ENCODE results near the gene ZNF584.

GRCh38 chr19:58399903-58400302 lies 8.5 kb upstream of the ZNF584 start:
- TF ChIP-seq GABPA (IDR thresholded peaks at IDR 0.05; ENCODE audit: low read depth) (no peak), POLR2AphosphoS5 (IDR thresholded peaks at IDR 0.05; ENCODE audit: low read depth) (no peak)
- TF ChIP-seq, protein P1, sequence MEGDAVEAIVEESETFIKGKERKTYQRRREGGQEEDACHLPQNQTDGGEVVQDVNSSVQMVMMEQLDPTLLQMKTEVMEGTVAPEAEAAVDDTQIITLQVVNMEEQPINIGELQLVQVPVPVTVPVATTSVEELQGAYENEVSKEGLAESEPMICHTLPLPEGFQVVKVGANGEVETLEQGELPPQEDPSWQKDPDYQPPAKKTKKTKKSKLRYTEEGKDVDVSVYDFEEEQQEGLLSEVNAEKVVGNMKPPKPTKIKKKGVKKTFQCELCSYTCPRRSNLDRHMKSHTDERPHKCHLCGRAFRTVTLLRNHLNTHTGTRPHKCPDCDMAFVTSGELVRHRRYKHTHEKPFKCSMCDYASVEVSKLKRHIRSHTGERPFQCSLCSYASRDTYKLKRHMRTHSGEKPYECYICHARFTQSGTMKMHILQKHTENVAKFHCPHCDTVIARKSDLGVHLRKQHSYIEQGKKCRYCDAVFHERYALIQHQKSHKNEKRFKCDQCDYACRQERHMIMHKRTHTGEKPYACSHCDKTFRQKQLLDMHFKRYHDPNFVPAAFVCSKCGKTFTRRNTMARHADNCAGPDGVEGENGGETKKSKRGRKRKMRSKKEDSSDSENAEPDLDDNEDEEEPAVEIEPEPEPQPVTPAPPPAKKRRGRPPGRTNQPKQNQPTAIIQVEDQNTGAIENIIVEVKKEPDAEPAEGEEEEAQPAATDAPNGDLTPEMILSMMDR (IDR thresholded peaks at IDR 0.05; ENCODE audit: insufficient read depth, low read length), result no peak
- TF ChIP-seq, protein P2, sequence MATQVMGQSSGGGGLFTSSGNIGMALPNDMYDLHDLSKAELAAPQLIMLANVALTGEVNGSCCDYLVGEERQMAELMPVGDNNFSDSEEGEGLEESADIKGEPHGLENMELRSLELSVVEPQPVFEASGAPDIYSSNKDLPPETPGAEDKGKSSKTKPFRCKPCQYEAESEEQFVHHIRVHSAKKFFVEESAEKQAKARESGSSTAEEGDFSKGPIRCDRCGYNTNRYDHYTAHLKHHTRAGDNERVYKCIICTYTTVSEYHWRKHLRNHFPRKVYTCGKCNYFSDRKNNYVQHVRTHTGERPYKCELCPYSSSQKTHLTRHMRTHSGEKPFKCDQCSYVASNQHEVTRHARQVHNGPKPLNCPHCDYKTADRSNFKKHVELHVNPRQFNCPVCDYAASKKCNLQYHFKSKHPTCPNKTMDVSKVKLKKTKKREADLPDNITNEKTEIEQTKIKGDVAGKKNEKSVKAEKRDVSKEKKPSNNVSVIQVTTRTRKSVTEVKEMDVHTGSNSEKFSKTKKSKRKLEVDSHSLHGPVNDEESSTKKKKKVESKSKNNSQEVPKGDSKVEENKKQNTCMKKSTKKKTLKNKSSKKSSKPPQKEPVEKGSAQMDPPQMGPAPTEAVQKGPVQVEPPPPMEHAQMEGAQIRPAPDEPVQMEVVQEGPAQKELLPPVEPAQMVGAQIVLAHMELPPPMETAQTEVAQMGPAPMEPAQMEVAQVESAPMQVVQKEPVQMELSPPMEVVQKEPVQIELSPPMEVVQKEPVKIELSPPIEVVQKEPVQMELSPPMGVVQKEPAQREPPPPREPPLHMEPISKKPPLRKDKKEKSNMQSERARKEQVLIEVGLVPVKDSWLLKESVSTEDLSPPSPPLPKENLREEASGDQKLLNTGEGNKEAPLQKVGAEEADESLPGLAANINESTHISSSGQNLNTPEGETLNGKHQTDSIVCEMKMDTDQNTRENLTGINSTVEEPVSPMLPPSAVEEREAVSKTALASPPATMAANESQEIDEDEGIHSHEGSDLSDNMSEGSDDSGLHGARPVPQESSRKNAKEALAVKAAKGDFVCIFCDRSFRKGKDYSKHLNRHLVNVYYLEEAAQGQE (IDR thresholded peaks at IDR 0.05; ENCODE audit: insufficient replicate concordance, low read depth), result no peak
